DMS53 treated with DMSO at 0.1 percent for 48 hours (cell line): Measurements from ENCODE around the gene GRPEL1.

Experiments used
- DNase-seq: peaks from one replicate; lab custom pipeline; 2025; ENCODE audit not compliant: unreplicated experiment; lab: John Stamatoyannopoulos, UW

Gene GRPEL1

GRCh38 chr4:7025040-7025602 is 42.7 kb downstream of the GRPEL1 start:
- DNase-seq = no peak

GRCh38 chr4:7024336-7024890 is 43.5 kb downstream of the GRPEL1 start:
- DNase-seq = no peak

GRCh38 chr4:7023901-7024300 is 44.0 kb downstream of the GRPEL1 start:
- no peak for DNase-seq

GRCh38 chr4:7023486-7023885 is 44.4 kb downstream of the GRPEL1 start:
- DNase-seq = no peak

GRCh38 chr4:7021930-7022664 is 45.8 kb downstream of the GRPEL1 start:
- DNase-seq = no peak

GRCh38 chr4:7021355-7021754 is 46.5 kb downstream of the GRPEL1 start:
- DNase-seq = no peak

GRCh38 chr4:7020856-7021255 is 47.0 kb downstream of the GRPEL1 start:
- no peak for DNase-seq

GRCh38 chr4:7020290-7020689 is 47.6 kb downstream of the GRPEL1 start:
- no peak for DNase-seq

GRCh38 chr4:7019367-7019766 is 48.5 kb downstream of the GRPEL1 start:
- DNase-seq = no peak

- DNase-seq = no peak
Observed at GRCh38 chr4:7018281-7018680, 49.6 kb downstream of the GRPEL1 start.

GRCh38 chr4:7017446-7018048 is 50.3 kb downstream of the GRPEL1 start:
- DNase-seq = no peak

- no peak for DNase-seq
Observed at GRCh38 chr4:7016512-7016911, 51.4 kb downstream of the GRPEL1 start.

- no peak for DNase-seq
Observed at GRCh38 chr4:7016086-7016485, 51.8 kb downstream of the GRPEL1 start.

GRCh38 chr4:7015383-7016035 is 52.4 kb downstream of the GRPEL1 start:
- no peak for DNase-seq

- no peak for DNase-seq
Observed at GRCh38 chr4:7014815-7015214, 53.0 kb downstream of the GRPEL1 start.

GRCh38 chr4:7013175-7013574 is 54.7 kb downstream of the GRPEL1 start:
- no peak for DNase-seq

GRCh38 chr4:7009564-7009963 is 58.3 kb downstream of the GRPEL1 start:
- no peak for DNase-seq
